Astrocyte of the cerebellum (primary cell): ENCODE measurements around the gene CDC42BPB.

ENCODE experiments used
- DNase-seq: peaks from one replicate; pipeline ENCODE4 v3.0.0-alpha.2; 2011; ENCODE audit warnings: low read depth
- H3K4me3 ChIP-seq: 2 replicates; pipeline ENCODE4 v1.5.1; 2011; ENCODE audit warnings: mild to moderate bottlenecking, low read depth, low read length, moderate library complexity
- in situ Hi-C: cut with HindIII; loops from 2 replicates; pipeline ENCODE4 v1.10.0; 2017; ENCODE audit warnings: low sequenced_read_pairs
- TF ChIP-seq, protein P1 (sequence below): IDR thresholded peaks from 2 replicates; pipeline ENCODE4 v1.5.1; 2012; ENCODE audit warnings: low read length, low read depth, moderate library complexity, mild to moderate bottlenecking; ENCODE audit errors: missing control alignments

CDC42BPB gene

DNA sequence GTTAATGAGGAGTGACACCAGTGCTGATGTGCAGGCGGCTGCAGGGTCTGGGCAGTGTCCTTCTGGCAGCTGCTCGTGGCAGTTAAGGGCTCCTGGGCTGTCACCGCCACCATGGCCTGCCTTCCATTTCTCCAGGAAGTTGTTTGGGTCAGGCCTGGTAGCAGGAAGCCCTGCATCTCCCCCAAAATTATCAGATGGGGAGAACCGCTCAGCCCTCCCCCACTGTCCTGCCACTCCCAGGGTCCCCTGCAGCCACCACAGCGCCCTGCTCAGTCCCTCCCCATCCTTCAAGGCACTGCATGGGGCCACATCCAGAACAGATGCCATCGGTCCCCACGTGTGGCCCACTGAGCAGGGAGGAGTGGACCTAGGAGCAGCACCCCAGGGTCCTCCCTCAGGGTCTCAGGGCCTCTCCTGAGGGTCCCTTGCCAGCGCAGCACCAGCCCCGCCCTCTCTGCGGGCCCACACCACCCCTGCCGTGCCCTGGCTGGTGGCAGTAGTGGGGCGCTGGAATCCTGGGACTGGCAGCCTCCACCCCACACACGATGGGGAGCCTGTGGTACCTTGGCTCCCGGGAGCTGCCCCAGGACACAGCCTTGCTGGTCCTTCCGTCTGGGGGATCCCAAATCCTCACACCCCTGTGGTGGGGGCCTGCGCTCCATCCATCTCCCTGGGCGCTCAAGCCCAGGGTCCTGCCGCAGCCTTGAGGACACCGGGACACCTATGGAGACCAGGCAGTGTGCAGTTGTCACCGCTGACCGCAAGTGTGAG lies 145.2 kb downstream of the CDC42BPB start:
- TF ChIP-seq, protein P1, sequence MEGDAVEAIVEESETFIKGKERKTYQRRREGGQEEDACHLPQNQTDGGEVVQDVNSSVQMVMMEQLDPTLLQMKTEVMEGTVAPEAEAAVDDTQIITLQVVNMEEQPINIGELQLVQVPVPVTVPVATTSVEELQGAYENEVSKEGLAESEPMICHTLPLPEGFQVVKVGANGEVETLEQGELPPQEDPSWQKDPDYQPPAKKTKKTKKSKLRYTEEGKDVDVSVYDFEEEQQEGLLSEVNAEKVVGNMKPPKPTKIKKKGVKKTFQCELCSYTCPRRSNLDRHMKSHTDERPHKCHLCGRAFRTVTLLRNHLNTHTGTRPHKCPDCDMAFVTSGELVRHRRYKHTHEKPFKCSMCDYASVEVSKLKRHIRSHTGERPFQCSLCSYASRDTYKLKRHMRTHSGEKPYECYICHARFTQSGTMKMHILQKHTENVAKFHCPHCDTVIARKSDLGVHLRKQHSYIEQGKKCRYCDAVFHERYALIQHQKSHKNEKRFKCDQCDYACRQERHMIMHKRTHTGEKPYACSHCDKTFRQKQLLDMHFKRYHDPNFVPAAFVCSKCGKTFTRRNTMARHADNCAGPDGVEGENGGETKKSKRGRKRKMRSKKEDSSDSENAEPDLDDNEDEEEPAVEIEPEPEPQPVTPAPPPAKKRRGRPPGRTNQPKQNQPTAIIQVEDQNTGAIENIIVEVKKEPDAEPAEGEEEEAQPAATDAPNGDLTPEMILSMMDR = no peak
- no peak for DNase-seq
- in situ Hi-C loops = no loop called here

DNA sequence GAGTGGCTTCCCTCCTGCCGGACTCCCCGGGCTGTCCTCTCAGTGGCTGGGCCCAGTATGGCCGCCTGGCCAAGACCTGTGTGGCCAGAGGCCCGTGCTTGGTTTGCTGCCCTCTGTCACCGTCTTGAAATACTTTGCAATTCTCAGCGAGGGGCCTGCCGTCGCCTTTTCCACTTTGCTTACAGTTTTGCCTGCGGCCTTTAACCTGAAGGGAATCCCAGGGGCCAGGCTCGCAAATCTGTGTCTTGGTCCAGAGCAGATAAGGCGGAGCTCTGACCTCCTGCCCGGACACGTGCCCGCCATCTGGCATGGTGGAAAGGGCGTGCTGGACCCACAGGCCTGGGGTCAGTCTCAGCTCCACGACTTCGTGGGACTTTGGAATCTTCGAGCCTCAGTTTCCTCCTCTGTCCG lies 145.8 kb downstream of the CDC42BPB start:
- DNase-seq = no peak
- no peak overlapping the region for H3K4me3 ChIP-seq
- TF ChIP-seq, protein P1 = no peak
- in situ Hi-C loops = no loop called here

More for the DNA sequence above, 145.2 kb downstream of the CDC42BPB start:
- no peak overlapping the region for H3K4me3 ChIP-seq

DNA sequence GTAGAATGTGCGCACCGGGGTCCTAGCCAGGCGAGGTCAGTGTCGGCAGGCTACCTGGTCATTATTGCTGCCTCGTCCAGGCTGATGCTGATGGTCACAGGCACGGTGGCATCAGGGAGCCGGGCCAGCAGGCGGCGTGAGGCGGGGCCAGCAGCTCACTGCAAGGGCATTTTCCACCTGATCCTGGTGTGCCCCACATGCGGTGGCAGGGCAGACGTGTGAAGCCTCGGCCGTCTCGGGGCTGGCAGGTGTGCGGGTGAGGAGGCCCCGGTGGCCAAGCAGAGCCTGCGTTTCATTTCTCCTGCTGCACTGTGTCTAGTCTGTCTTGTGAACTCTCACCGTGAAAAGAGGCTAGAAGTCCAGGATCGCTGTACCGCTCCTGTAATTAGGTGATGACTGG lies 146.9 kb downstream of the CDC42BPB start:
- in situ Hi-C loops = no loop called here
- no peak overlapping the region for H3K4me3 ChIP-seq
- TF ChIP-seq, protein P1 = no peak

DNA sequence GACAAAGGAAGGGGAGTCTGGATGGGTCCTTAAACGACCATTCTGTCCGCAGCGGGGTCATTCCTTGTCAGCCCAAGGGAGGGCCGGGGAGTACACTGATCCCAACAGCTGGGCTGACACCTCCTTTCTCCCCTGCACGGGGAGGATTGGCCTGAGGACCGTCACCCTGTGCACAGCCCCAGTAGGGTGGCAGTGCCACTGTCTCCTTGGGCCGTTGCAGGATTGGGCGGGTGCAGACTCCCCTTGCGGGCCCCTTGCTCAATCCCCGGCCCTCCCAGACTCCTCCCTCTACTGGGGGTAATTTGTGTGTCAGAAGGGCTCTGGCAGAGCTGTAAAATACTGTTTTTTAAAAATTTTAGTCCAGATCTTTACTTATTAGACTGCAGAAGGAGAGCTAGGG lies 147.4 kb downstream of the CDC42BPB start:
- TF ChIP-seq, protein P1 = no peak
- DNase-seq = no peak
- no peak overlapping the region for H3K4me3 ChIP-seq
- in situ Hi-C loops = no loop called here

More for the DNA sequence above, 146.9 kb downstream of the CDC42BPB start:
- DNase-seq = no peak

DNA sequence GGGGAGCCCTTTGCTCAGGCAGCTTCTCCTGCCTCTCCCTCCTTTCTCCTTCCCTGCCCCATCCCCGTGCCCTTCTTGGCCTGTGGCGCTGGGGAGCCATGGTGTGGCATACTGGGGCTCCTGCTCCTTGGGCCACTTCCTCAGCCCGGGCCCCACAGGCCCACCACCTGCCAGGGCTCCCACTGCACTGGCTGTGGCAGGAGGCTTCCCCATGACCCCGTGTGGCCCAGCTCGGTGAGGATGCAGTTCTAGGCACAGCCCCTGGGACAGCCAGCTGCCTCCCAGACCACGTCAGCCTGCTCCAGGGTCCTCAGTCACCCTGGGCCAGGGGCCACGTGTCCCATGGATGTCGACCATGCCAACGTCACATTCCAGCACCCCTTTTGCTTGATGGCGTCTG lies 147.9 kb downstream of the CDC42BPB start:
- TF ChIP-seq, protein P1 = no peak
- H3K4me3 ChIP-seq = no peak overlapping the region
- in situ Hi-C loops = no loop called here
- no peak for DNase-seq

DNA sequence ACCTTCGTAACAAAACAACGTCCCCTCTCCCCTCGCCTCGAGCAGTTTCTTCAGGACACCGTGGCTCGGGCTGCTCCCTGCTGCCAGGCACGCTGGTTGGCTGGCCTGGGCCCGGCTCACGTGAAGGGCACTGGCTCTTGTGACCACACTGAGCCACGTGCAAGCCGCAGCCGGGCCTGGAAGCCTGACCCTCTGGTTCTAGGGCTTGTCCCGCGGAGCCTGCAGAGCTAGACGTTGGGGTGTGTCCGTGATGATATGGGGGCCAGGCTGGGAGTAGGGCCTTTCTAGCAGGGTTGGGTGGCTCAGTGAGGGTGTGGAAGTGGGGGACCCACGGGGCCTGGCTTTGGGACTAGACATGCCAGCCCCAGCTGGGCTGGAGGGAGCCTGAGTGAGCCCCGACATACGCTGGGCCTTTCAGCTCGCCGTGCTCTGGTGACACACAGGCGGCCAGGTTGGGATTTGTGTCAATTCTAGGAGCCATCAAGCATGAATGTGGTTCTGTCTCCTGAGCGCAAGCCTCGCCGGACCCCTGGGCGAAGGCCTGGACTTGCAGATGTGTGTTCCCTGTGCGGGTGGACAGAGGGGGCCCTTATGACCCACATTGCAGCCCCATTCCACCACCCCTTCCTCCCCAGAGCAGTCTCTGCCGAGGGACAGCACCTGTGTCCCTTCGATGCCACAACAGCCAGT lies 148.4 kb downstream of the CDC42BPB start:
- DNase-seq = no peak
- no peak overlapping the region for H3K4me3 ChIP-seq
- in situ Hi-C loops = no loop called here
- TF ChIP-seq, protein P1 = no peak
